ENCODE measurements around the gene PTPRS. TPM values are rescaled to one million over a fixed set of nuclear protein-coding genes. Genes with fewer than 3 reads are reported as not detected.

The PTPRS gene
- total and polyA plus RNA-seq, 2 of the 13 experiments (the other 11 are each of a cell fraction or from before 2014, with no cell fraction given) = 32.7 to 43.9 TPM

GRCh38 chr19:5345895-5346386 lies 5.3 kb upstream of the PTPRS start (continued):
- TF ChIP-seq ZBTB40 (IDR thresholded peaks at IDR 0.05) (no peak), ZBTB40 (CRISPR knock-in tag; IDR thresholded peaks at IDR 0.05) (no peak), CSRNP1 (CRISPR knock-in tag; IDR thresholded peaks at IDR 0.05) (no peak), HNRNPH1 (optimal IDR thresholded peaks at IDR 0.05; ENCODE audit: low read depth, low read length) (no peak), PRDM10 (CRISPR knock-in tag; IDR thresholded peaks at IDR 0.05; ENCODE audit: low read depth) (no peak), ZGPAT (CRISPR knock-in tag; IDR thresholded peaks at IDR 0.05) (peak; percentile 28; the same call in 1 of the 2 replicates), ZNF180 (CRISPR knock-in tag; IDR thresholded peaks at IDR 0.05; ENCODE audit: borderline replicate concordance, low read depth) (no peak), ZNF430 (CRISPR knock-in tag; IDR thresholded peaks at IDR 0.05) (0 out of 2 replicates have a peak, but pooled peaks have one; percentile 68), KDM5A (IDR thresholded peaks at IDR 0.05; ENCODE audit: borderline replicate concordance, low read length) (no peak), E2F5 (CRISPR knock-in tag; conservative IDR thresholded peaks at IDR 0.05) (no peak)

Data from HepG2 (cell line).